Activated naive CD8-positive, alpha-beta T cell treated with anti-CD3 and anti-CD28 coated beads, Interleukin-2, amount 50 U/mL, for 24 hours (primary cell): ENCODE results near the gene SBK3.
"Not testable (repeated sequence)": the region's sequence is repeated elsewhere in the genome, so short reads cannot be mapped to it uniquely, and the experiment has no call there.

ENCODE experiments used
- ATAC-seq: fragments of 150-1000 bp; cut with Tn5 transposase; one replicate; pipeline ENCODE4 v1.10.0; 2021
- DNase-seq: peaks from one replicate; pipeline ENCODE4 v3.0.0; 2021
- H3K27ac Mint-ChIP-seq: one replicate; pipeline ENCODE4 v1.8.0; 2021; ENCODE audit warnings: mild to moderate bottlenecking, mixed read lengths
- H3K27me3 Mint-ChIP-seq: one replicate; pipeline ENCODE4 v1.8.0; 2021; ENCODE audit warnings: mixed read lengths
- H3K36me3 Mint-ChIP-seq: one replicate; pipeline ENCODE4 v1.8.0; 2021; ENCODE audit warnings: low read depth, mixed read lengths
- H3K4me1 Mint-ChIP-seq: one replicate; pipeline ENCODE4 v1.8.0; 2021; ENCODE audit warnings: mixed read lengths
- H3K4me3 Mint-ChIP-seq: one replicate; pipeline ENCODE4 v1.8.0; 2021; ENCODE audit warnings: mild to moderate bottlenecking, moderate library complexity, mixed read lengths
- H3K9me3 Mint-ChIP-seq: one replicate; pipeline ENCODE4 v1.8.0; 2021; ENCODE audit warnings: mixed read lengths

SBK3 gene

DNA sequence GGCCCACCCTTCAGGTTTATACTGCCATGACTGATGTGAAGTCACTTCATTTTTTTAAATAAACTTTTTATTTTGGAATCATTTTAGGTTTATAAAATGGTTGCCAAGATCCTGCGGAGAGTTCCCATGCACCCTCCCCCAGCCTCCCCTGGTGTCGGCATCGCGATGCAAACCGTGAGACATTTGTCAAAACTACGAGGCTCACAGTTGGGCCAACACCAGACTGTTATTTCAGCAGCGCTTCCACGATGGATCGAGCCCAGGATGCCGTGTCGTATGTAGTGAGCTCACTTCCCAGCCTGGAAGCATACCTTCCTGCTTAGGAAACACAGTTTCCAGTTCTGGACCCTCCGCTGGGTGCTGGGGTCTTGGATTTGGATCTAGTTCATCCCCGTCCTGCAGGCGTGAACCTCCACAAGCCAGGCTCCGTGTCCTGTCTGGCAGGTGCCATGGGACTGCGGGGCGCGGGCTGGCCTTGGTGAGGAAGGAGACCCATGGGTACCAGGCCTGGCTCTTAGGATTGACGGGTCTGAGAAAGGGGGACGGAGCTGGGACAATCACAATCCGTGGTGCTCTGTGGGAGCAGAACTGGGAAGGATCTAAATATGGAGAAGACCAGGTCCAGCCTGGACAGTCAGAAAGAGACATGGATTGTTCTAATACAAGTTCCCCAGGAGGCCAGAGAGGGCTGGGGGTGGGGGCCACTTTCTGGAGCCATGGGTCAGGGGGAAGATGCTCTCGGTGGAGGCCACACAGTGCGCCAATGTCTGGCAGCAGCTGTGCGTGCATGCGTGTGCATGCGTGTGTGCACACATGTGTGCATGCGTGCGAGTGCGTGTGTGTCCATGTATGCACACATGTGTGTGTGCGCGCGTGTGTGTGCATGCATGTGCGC, 6.0 kb downstream of the SBK3 start:
- ATAC-seq (no peak), DNase-seq (no peak)
- no peaks in the 10 kb centered on the region for H3K36me3 Mint-ChIP-seq
- no peak overlapping the region for H3K4me3 Mint-ChIP-seq
- no peak overlapping the region for H3K27ac Mint-ChIP-seq
- H3K9me3 Mint-ChIP-seq = no peaks in the 10 kb centered on the region
- no peaks in the 10 kb centered on the region for H3K27me3 Mint-ChIP-seq
- no peaks in the 10 kb centered on the region for H3K4me1 Mint-ChIP-seq

DNA sequence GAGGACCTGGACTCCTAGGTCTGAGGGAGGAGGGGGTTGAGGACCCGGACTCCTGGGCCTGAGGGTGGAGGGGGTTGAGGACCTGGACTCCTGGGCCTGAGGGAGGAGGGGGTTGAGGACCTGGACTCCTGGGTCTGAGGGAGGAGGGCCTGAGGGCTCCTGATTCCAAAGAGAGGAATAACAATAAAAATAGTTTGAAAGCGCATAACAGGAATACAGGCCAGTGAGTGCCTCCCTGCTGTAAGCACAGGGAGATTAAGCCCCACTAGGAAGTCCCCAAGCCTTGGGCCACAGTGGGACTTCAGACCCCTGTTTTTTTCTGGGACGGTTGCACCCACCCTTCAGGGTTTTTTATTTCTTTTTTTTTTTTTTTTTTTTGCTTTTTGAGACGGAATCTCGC, 7.2 kb downstream of the SBK3 start:
- DNase-seq = no peak
- H3K4me1 Mint-ChIP-seq = no peaks in the 10 kb centered on the region
- no peaks in the 10 kb centered on the region for H3K9me3 Mint-ChIP-seq
- no peak overlapping the region for H3K4me3 Mint-ChIP-seq
- H3K36me3 Mint-ChIP-seq = no peaks in the 10 kb centered on the region
- no peaks in the 10 kb centered on the region for H3K27me3 Mint-ChIP-seq
- no peak overlapping the region for H3K27ac Mint-ChIP-seq
- no peak for ATAC-seq

GRCh38 chr19:55537741-55538111, 7.6 kb downstream of the SBK3 start:
- no peak for DNase-seq
- no peaks in the 10 kb centered on the region for H3K4me1 Mint-ChIP-seq
- H3K36me3 Mint-ChIP-seq = no peaks in the 10 kb centered on the region
- H3K4me3 Mint-ChIP-seq = no peak overlapping the region
- ATAC-seq = no peak
- H3K27ac Mint-ChIP-seq = no peak overlapping the region
- no peaks in the 10 kb centered on the region for H3K27me3 Mint-ChIP-seq
- H3K9me3 Mint-ChIP-seq = no peaks in the 10 kb centered on the region

GRCh38 chr19:55536951-55537740, 8.2 kb downstream of the SBK3 start, which contains the start of gene SBK2:
SBK2 (minus strand) TSS chr19:55537133; CDS start chr19:55536294, 839 bp downstream.
- DNase-seq = no peak
- H3K27me3 Mint-ChIP-seq = no peaks in the 10 kb centered on the region
- H3K9me3 Mint-ChIP-seq = no peaks in the 10 kb centered on the region
- ATAC-seq = no peak
- H3K36me3 Mint-ChIP-seq = no peaks in the 10 kb centered on the region
- H3K4me3 Mint-ChIP-seq = no peak within 1 kb of the TSS
- no peak within 1 kb of the TSS for H3K27ac Mint-ChIP-seq
- no peaks in the 10 kb centered on the region for H3K4me1 Mint-ChIP-seq

DNA sequence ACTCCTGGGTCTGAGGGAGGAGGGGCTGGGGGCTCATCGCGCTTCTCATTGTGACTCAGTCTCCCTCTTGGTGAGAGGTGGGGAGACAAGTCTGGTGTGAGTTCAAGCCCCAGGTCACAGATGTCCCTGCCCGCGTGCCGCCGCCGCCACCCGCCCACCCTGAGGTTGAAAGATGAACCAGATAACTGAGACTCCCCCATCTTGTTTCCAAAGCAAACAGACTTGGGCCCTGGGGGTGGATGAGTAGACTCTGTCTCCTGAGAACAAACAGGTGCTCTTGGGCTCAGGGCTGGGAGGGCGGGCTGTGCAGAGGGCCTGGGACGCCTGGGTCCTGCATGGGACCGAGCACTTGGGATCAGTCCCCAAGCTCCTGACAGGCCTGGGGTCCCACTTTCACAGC, 9.0 kb downstream of the SBK3 start:
- Mint-ChIP-seq H3K27me3 (no peaks in the 10 kb centered on the region), H3K36me3 (no peaks in the 10 kb centered on the region), H3K4me1 (no peaks in the 10 kb centered on the region), H3K27ac (no peak overlapping the region), H3K4me3 (no peak overlapping the region), H3K9me3 (no peaks in the 10 kb centered on the region)
- DNase-seq (no peak), ATAC-seq (no peak)

DNA sequence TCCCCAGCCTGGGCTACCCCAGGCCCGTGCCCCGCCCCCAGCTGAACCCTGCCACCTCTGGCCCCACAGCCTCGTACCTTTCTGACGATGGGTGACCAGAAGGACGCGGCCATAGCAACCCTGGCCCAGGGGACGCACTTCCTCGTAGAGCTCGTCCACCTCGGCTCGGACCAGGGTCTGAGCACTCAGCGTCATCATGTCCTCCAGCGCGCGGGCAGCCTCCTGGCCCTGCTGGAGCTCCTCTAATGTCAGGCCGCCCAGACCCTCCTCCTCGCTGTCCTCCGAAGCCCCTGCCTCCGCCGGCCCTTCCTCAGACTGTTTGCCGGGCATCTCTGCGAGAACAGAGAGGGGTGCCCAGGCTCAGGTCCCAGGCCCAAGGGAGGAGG, 9.4 kb downstream of the SBK3 start:
- Mint-ChIP-seq H3K36me3 (no peaks in the 10 kb centered on the region), H3K4me1 (no peaks in the 10 kb centered on the region), H3K9me3 (no peaks in the 10 kb centered on the region), H3K4me3 (no peak overlapping the region), H3K27ac (no peak overlapping the region), H3K27me3 (no peaks in the 10 kb centered on the region)
- DNase-seq (no peak), ATAC-seq (no peak)

DNA sequence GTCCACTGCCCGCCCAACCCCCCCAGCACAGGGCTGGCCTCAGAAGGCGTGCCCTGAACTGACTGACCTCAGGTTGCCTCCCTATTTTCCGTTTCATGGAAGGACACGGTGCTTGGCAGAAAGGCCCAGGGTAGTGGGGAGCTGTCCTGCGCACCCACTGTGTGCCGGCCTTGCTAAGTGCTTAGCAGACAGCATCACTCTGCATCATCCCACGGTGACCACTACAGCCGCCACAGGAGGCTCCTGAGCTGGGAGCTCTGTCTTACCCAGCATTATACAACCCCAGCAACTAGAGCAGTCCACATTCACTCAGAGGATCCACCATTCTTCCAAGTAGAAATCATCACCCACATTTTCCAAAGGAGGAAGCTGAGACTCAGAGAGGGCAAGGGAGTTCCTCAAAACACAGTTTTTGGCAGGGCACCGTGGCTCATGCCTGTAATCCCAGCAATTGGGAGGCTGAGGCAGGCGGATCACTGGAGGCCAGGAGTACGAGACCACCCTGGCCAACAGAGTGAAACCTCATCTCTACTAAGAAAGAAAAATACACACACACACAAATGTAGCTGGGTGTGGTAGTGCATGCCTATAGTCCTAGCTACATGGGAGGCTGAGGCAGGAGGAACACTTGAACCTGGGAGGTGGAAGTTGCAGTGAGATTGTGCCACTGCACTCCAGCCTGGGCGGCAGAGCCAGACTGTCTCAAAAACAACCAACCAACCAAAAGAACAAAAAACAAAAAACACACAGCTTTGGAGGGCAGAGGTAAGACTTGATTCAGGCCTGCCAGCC, 10.0 kb downstream of the SBK3 start:
- H3K4me1 Mint-ChIP-seq = no peaks in the 10 kb centered on the region
- H3K36me3 Mint-ChIP-seq = no peaks in the 10 kb centered on the region
- no peaks in the 10 kb centered on the region for H3K9me3 Mint-ChIP-seq
- H3K27ac Mint-ChIP-seq = no peak overlapping the region
- DNase-seq (no peak), ATAC-seq (no peak)
- H3K4me3 Mint-ChIP-seq = no peak overlapping the region
- H3K27me3 Mint-ChIP-seq = no peaks in the 10 kb centered on the region

GRCh38 chr19:55534280-55534679, 11.1 kb downstream of the SBK3 start:
- H3K27me3 Mint-ChIP-seq, H3K36me3 Mint-ChIP-seq, H3K9me3 Mint-ChIP-seq, H3K4me3 Mint-ChIP-seq, DNase-seq, H3K4me1 Mint-ChIP-seq, ATAC-seq, H3K27ac Mint-ChIP-seq: not testable (repeated sequence)

DNA sequence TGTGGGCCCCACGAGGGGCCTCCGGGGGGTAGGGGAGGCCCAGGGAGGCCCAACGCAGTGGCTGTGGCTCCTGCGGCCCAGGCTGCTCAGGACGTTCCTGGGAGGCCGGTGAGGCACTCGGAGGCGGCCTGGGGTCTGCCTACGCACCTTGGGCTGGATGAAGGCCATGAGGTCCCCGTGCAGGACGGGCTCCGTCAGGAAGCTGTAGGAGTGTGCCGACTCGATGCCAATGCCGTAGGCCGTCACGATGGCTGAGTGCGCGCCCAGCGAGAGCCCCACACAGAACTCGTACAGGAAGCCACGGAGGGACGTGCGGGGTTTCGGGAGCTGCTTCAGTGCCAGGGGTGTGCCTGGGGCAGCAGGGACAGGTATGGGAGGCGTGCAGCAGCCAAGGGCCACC, 14.3 kb downstream of the SBK3 start:
- Mint-ChIP-seq H3K4me1 (no peaks in the 10 kb centered on the region), H3K27me3 (no peaks in the 10 kb centered on the region), H3K4me3 (no peak overlapping the region), H3K36me3 (no peaks in the 10 kb centered on the region), H3K27ac (no peak overlapping the region), H3K9me3 (no peaks in the 10 kb centered on the region)
- no peak for ATAC-seq
- DNase-seq = no peak

- no peaks in the 10 kb centered on the region for H3K9me3 Mint-ChIP-seq
- H3K4me1 Mint-ChIP-seq = no peaks in the 10 kb centered on the region
- no peak overlapping the region for H3K27ac Mint-ChIP-seq
- ATAC-seq = no peak
- peaks cover 5% of the 10 kb centered on the region for H3K27me3 Mint-ChIP-seq
- DNase-seq = no peak
- H3K36me3 Mint-ChIP-seq = no peaks in the 10 kb centered on the region
- no peak overlapping the region for H3K4me3 Mint-ChIP-seq
These were observed 15.6 kb downstream of the SBK3 start for GRCh38 chr19:55529636-55530234.

GRCh38 chr19:55528030-55528803, 17.1 kb downstream of the SBK3 start:
- ATAC-seq (no peak), DNase-seq (no peak)
- Mint-ChIP-seq H3K27me3 (peaks cover 5% of the 10 kb centered on the region), H3K9me3 (no peaks in the 10 kb centered on the region), H3K4me3 (no peak overlapping the region), H3K36me3 (no peaks in the 10 kb centered on the region), H3K27ac (no peak overlapping the region), H3K4me1 (no peaks in the 10 kb centered on the region)

GRCh38 chr19:55527197-55528029, 17.9 kb downstream of the SBK3 start:
- no peaks in the 10 kb centered on the region for H3K9me3 Mint-ChIP-seq
- DNase-seq (no peak), ATAC-seq (no peak)
- H3K27ac Mint-ChIP-seq = no peak overlapping the region
- no peak overlapping the region for H3K4me3 Mint-ChIP-seq
- H3K27me3 Mint-ChIP-seq = peaks cover 5% of the 10 kb centered on the region
- H3K36me3 Mint-ChIP-seq = no peaks in the 10 kb centered on the region
- H3K4me1 Mint-ChIP-seq = no peaks in the 10 kb centered on the region
